Neural cell (in vitro differentiated cells): ENCODE data around the gene RNU2-63P.

Experiments
- EZH2 ChIP-seq: fragments of 200-600, 300-800 bp; shearing (Covaris generic), sonication (generic); IDR thresholded peaks from 2 replicates; pipeline ENCODE4 v1.6.1; 2014; ENCODE audit warnings: antibody characterized with exemption, low read length, borderline replicate concordance, mild to moderate bottlenecking; ENCODE audit not compliant: insufficient read depth, poor library complexity, severe bottlenecking
- RAD21 ChIP-seq: fragments of 450-650 bp; conservative IDR thresholded peaks from 2 replicates; pipeline ENCODE4 v1.6.1; 2014; ENCODE audit warnings: antibody characterized with exemption, mild to moderate bottlenecking, moderate library complexity
- REST ChIP-seq: IDR thresholded peaks from 2 replicates; pipeline ENCODE4 v1.6.1; 2012; ENCODE audit warnings: borderline replicate concordance
- SMC3 ChIP-seq: fragments of 450-650 bp; conservative IDR thresholded peaks from 2 replicates; pipeline ENCODE4 v1.6.1; 2014; ENCODE audit warnings: antibody characterized with exemption, mild to moderate bottlenecking, moderate library complexity; ENCODE audit not compliant: poor library complexity

GRCh38 chr2:88016960-88017779 lies 823 bp upstream of the RNU2-63P start:
- TF ChIP-seq EZH2: no peak
- TF ChIP-seq REST: no peak
- TF ChIP-seq RAD21: no peak
- TF ChIP-seq SMC3: no peak
